Mucosa of descending colon (tissue), 3 donors: ENCODE data around the gene ANKHD1. TPM values are rescaled to one million over a fixed set of nuclear protein-coding genes. Genes with fewer than 3 reads are reported as not detected.
"Not testable (repeated sequence)": the region's sequence is repeated elsewhere in the genome, so short reads cannot be mapped to it uniquely, and the experiment has no call there.

ENCODE experiments used
- ATAC-seq: fragments of 200-7000 bp; cut with Tn5 transposase; one replicate; pipeline ENCODE4 v1.9.1; 2020; ENCODE audit warnings: mild to moderate bottlenecking, moderate library complexity
- DNase-seq, 3 donors: peaks; one replicate each; pipeline ENCODE4 v3.0.0-alpha.2; 2020
- H3K36me3 ChIP-seq: fragments of 200-600 bp; one replicate; pipeline ENCODE4 v1.8.0; 2021; ENCODE audit warnings: low read depth, mild to moderate bottlenecking
- H3K4me1 ChIP-seq: fragments of 200-600 bp; one replicate; pipeline ENCODE4 v1.8.0; 2021; ENCODE audit warnings: low read depth, mild to moderate bottlenecking
- H3K4me3 ChIP-seq: fragments of 200-600 bp; one replicate; pipeline ENCODE4 v1.8.0; 2021; ENCODE audit warnings: mild to moderate bottlenecking
- H3K9me3 ChIP-seq: fragments of 200-600 bp; one replicate; pipeline ENCODE4 v1.8.0; 2021; ENCODE audit warnings: mild to moderate bottlenecking
- CTCF ChIP-seq: fragments of 200-600 bp; IDR thresholded peaks from one replicate; pipeline ENCODE4 v1.8.0; 2022; ENCODE audit warnings: antibody characterized with exemption, mild to moderate bottlenecking
- intact Hi-C, 2 donors: fragments of 100-400 bp; cut with DNase I in 1 of 2; cut with micrococcal nuclease in 1 of 2; formaldehyde crosslinking; loops; one replicate each; pipeline versions ENCODE4 v1.11.0 to v1.11.1; 2022; cut with DNase I, micrococcal nuclease
- total RNA-seq, 3 donors: library from RNA; stranded (reverse); fragmentation: NEBNext Ultra II Directional in 2 of 3; extraction: Animal tissue kit (Norgen Biotek cat#: 25700) in 2 of 3; gene quantifications; one replicate each; pipeline versions ENCODE4 v1.2.1 to v1.2.4, GENCODE V29; 2021 to 2023
- donor health status: DM: no; HTN: no; CAD: no; lungs with moderate emphysema.
- donor health status: DM: no; HTN: no; CAD: no.
- donor health status: DM: no; HTN: yes; CAD: no.

Gene ANKHD1
- total RNA-seq, 3 donors from 2014 or later, result 134 to 135 (median 134) TPM

DNA sequence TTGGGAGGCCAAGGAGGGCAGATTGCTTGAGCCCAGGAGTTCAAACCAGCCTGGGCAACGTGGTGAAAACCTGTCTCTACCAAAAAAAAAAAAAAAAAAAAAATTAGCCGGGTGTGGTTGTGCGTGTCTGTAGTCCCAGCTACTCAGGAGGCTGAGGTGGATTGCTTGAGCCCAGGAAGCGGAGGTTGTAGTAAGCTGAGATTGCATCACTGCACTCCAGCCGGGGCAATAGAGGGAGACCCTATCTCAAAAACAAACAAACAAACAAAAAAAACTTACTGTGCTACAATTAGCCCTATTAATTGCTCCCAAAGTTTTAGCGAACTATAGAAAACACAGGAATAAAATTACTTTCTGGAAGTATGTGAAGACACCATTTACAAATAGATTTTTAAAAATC is 67.6 kb downstream of the ANKHD1 start:
- no peaks in the 10 kb centered on the region for H3K36me3 ChIP-seq
- no peaks in the 10 kb centered on the region for H3K9me3 ChIP-seq
- DNase-seq (no peak), ATAC-seq (no peak)
- TF ChIP-seq CTCF, result no peak
- intact Hi-C loops, result no loop called here
- H3K4me1 ChIP-seq, result no peaks in the 10 kb centered on the region
- H3K4me3 ChIP-seq, result no peak overlapping the region

- intact Hi-C loops, result no loop called here
- no peak for TF ChIP-seq CTCF
- H3K4me1 ChIP-seq, result no peaks in the 10 kb centered on the region
- no peak for DNase-seq
- H3K9me3 ChIP-seq, result no peaks in the 10 kb centered on the region
- no peak for ATAC-seq
- no peak overlapping the region for H3K4me3 ChIP-seq
- no peaks in the 10 kb centered on the region for H3K36me3 ChIP-seq
Measured at GRCh38 chr5:140480310-140481014, 78.8 kb downstream of the ANKHD1 start.

- no peak for ATAC-seq
- Histone ChIP-seq H3K36me3 (no peaks in the 10 kb centered on the region), H3K9me3 (no peaks in the 10 kb centered on the region), H3K4me1 (no peaks in the 10 kb centered on the region), H3K4me3 (no peak overlapping the region)
- intact Hi-C loops, result no loop called here
- no peak for DNase-seq
- TF ChIP-seq CTCF, result no peak
Measured at GRCh38 chr5:140481758-140482157, 80.1 kb downstream of the ANKHD1 start.

- Histone ChIP-seq H3K9me3 (no peaks in the 10 kb centered on the region), H3K4me1 (no peaks in the 10 kb centered on the region), H3K4me3 (no peak overlapping the region), H3K36me3 (no peaks in the 10 kb centered on the region)
- intact Hi-C loops, result no loop called here
- DNase-seq, result no peak
- TF ChIP-seq CTCF, result no peak
- no peak for ATAC-seq
Measured at GRCh38 chr5:140483055-140483454, 81.4 kb downstream of the ANKHD1 start.

GRCh38 chr5:140488141-140488540 is 86.5 kb downstream of the ANKHD1 start:
- intact Hi-C loops, ATAC-seq, H3K9me3 ChIP-seq, H3K36me3 ChIP-seq, H3K4me3 ChIP-seq, H3K4me1 ChIP-seq, DNase-seq: not testable (repeated sequence)

GRCh38 chr5:140488914-140489313 is 87.3 kb downstream of the ANKHD1 start:
- H3K36me3 ChIP-seq, result no peaks in the 10 kb centered on the region
- no peaks in the 10 kb centered on the region for H3K4me1 ChIP-seq
- no peaks in the 10 kb centered on the region for H3K9me3 ChIP-seq
- TF ChIP-seq CTCF, result no peak
- no peak for DNase-seq
- no peak overlapping the region for H3K4me3 ChIP-seq
- no peak for ATAC-seq
- intact Hi-C loops, result no loop called here
